K562 (cell line): ENCODE results near the gene PLEKHN1. TPM values are rescaled to one million over a fixed set of nuclear protein-coding genes. Genes with fewer than 3 reads are reported as not detected.

Experiments used
- ATAC-seq: fragments of 200-7000 bp; cut with Tn5 transposase; 3 replicates; pipeline ENCODE4 v1.9.1; 2020; ENCODE audit warnings: moderate library complexity
- BruUV-seq: library from RNA; stranded (reverse); fragments of 400-500 nt; replicated peaks from 2 replicates; lab custom pipeline; 2021; lab: Mats Ljungman, UMichigan
- CTCF ChIA-PET: fragments of 300-600 bp; formaldehyde crosslinking; extraction: SDS; loops from one replicate; lab custom pipeline; 2021; ENCODE audit warnings: low intra/inter-chr PET ratio; lab: Yijun Ruan, JAX
- POLR2A ChIA-PET: fragments of 300-600, 350-650 bp; sonication (Branson Sonifier 250); formaldehyde crosslinking; extraction: SDS; loops from one replicate; lab custom pipeline; 2021; ENCODE audit warnings: antibody characterized with exemption, inconsistent platforms; lab: Yijun Ruan, JAX
- DNase-seq, 4 experiments: peaks; one replicate each; pipeline versions ENCODE4 v3.0.0 to v3.0.0-alpha.2; 2011 to 2018; ENCODE audit warnings: low spot score in 3 of 4, mixed read lengths in 3 of 4; ENCODE audit errors: extremely low read depth in 1 of 4
- FAIRE-seq: peaks from 2 replicates; lab custom pipeline; 2011; peaks lifted over from hg19 to GRCh38; lab: Jason Lieb, UNC
- H2AFZ ChIP-seq: 2 replicates; pipeline ENCODE4 v1.6.0; 2011; ENCODE audit warnings: low read depth, low read length, control low read depth, inconsistent platforms
- H3K27ac ChIP-seq: fragments of 200-600 bp; 3 replicates; pipeline ENCODE4 v1.8.0; 2011; ENCODE audit warnings: low read depth, mild to moderate bottlenecking, control low read depth, inconsistent platforms, low read length, moderate library complexity, mixed read lengths; ENCODE audit errors: extremely low read depth
- H3K27me3 ChIP-seq, 2 experiments: fragments of 300-600 bp in 1 of 2; 2 replicates in 1 of 2; 3 replicates in 1 of 2; pipeline versions ENCODE4 v1.6.0 to v1.8.0; 2011; ENCODE audit warnings: inconsistent platforms in 2 of 2, low read length in 2 of 2, mild to moderate bottlenecking in 1 of 2, mixed read lengths in 1 of 2, moderate library complexity in 1 of 2; ENCODE audit not compliant: control insufficient read depth in 2 of 2, insufficient read depth in 2 of 2
- H3K36me3 ChIP-seq: fragments of 300-600 bp; 3 replicates; pipeline ENCODE4 v1.8.0; 2011; ENCODE audit warnings: mild to moderate bottlenecking, low read length, inconsistent platforms; ENCODE audit not compliant: control insufficient read depth, insufficient read depth
- H3K4me1 ChIP-seq, 2 experiments: fragments of 200-600 bp in 1 of 2; replicated peaks in 1 of 2; 2 replicates in 1 of 2; 3 replicates in 1 of 2; pipeline versions ENCODE4 v1.5.1 to v1.8.0; 2011; ENCODE audit warnings: inconsistent platforms in 2 of 2, low read length in 2 of 2, mild to moderate bottlenecking in 1 of 2, mixed read lengths in 1 of 2, moderate library complexity in 1 of 2; ENCODE audit not compliant: control insufficient read depth in 2 of 2, insufficient read depth in 2 of 2
- H3K4me2 ChIP-seq: 2 replicates; pipeline ENCODE4 v1.6.1; 2011; ENCODE audit warnings: low read length, control low read depth, inconsistent platforms, mixed read lengths; ENCODE audit not compliant: insufficient read depth
- H3K4me3 ChIP-seq: fragments of 200-600 bp; sonication (generic), shearing (Covaris generic); 2 replicates; pipeline ENCODE4 v1.5.1; 2016; ENCODE audit warnings: control low read depth, inconsistent platforms
- H3K79me2 ChIP-seq: fragments of 200-600 bp; 3 replicates; pipeline ENCODE4 v1.8.0; 2011; ENCODE audit warnings: low read length, inconsistent platforms; ENCODE audit not compliant: control insufficient read depth, insufficient read depth
- H3K9ac ChIP-seq, 2 experiments: 2 replicates each; pipeline versions ENCODE4 v1.6.0 to v1.6.1; 2011; ENCODE audit warnings: low read depth in 2 of 2, low read length in 2 of 2, control low read depth in 1 of 2, inconsistent platforms in 1 of 2, mild to moderate bottlenecking in 1 of 2, mixed read lengths in 1 of 2; ENCODE audit not compliant: insufficient read depth in 1 of 2
- H3K9me1 ChIP-seq: one replicate; pipeline ENCODE4 v1.6.0; 2011; ENCODE audit warnings: inconsistent platforms, mild to moderate bottlenecking, low read length, moderate library complexity; ENCODE audit not compliant: control insufficient read depth, insufficient read depth
- H3K9me3 ChIP-seq: replicated peaks from 2 replicates; pipeline ENCODE4 v1.5.1; 2011; ENCODE audit warnings: low read depth, low read length, inconsistent platforms; ENCODE audit not compliant: control insufficient read depth, insufficient read depth
- H4K20me1 ChIP-seq: replicated peaks from 2 replicates; pipeline ENCODE4 v1.6.1; 2011; ENCODE audit warnings: low read length, inconsistent platforms, mixed read lengths; ENCODE audit not compliant: control insufficient read depth, insufficient read depth
- CREM ChIP-seq: IDR thresholded peaks from 2 replicates; pipeline ENCODE4 v1.6.1; 2014; ENCODE audit warnings: antibody characterized with exemption, low read depth
- CTBP1 ChIP-seq: fragments of 450-650 bp; IDR thresholded peaks from 2 replicates; pipeline ENCODE4 v1.6.1; 2016; ENCODE audit warnings: borderline replicate concordance
- HSF4 ChIP-seq: fragments of 250-450 bp; sonication (Bioruptor Pico); IDR thresholded peaks from 2 replicates; pipeline ENCODE4 v2.1.2; 2022; ENCODE audit warnings: mild to moderate bottlenecking, moderate library complexity, borderline replicate concordance
- KAT2B ChIP-seq: IDR thresholded peaks from one replicate; pipeline ENCODE4 v1.6.1; 2012; ENCODE audit warnings: low read depth, mild to moderate bottlenecking, control low read depth, inconsistent platforms, low read length, moderate library complexity
- MTA3 ChIP-seq: fragments of 450-650 bp; formaldehyde crosslinking; IDR thresholded peaks from 2 replicates; pipeline ENCODE4 v1.6.1; 2017; ENCODE audit warnings: mild to moderate bottlenecking, borderline replicate concordance
- NCOA1 ChIP-seq: fragments of 450-650 bp; IDR thresholded peaks from 2 replicates; pipeline ENCODE4 v1.6.1; 2016; ENCODE audit warnings: low read depth
- POLR2B ChIP-seq: fragments of 450-650 bp; IDR thresholded peaks from 2 replicates; pipeline ENCODE4 v1.6.1; 2018; ENCODE audit warnings: low read depth; ENCODE audit not compliant: partially characterized antibody
- SETDB1 ChIP-seq: IDR thresholded peaks from one replicate; pipeline ENCODE4 v1.6.1; 2012; ENCODE audit warnings: low read length, control low read depth, inconsistent platforms
- TEAD1 ChIP-seq, 2 experiments: fragments of 450-650 bp in 1 of 2; sonication (generic) in 1 of 2; formaldehyde crosslinking; IDR thresholded peaks; 2 replicates each; pipeline versions ENCODE4 v1.4.0 to v1.8.0; 2020 to 2022; ENCODE audit warnings: mild to moderate bottlenecking in 2 of 2, missing genetic modification reagents in 1 of 2
- ZBTB7A ChIP-seq: IDR thresholded peaks from 2 replicates; pipeline ENCODE4 v1.6.1; 2011; ENCODE audit warnings: low read depth, mild to moderate bottlenecking, low read length, moderate library complexity, borderline replicate concordance; ENCODE audit not compliant: control insufficient read depth
- ZNF133 ChIP-seq: fragments of 250-450 bp; sonication (Bioruptor Pico); IDR thresholded peaks from 2 replicates; pipeline ENCODE4 v1.4.0; 2020; ENCODE audit warnings: mild to moderate bottlenecking
- WGBS: fragments of 100-300 bp; shearing (Covaris generic); methylation state at CpG from one replicate; pipeline ENCODE4 v1.1.6; 2016; ENCODE audit warnings: low coverage, mixed read lengths; ENCODE audit not compliant: insufficient coverage; ENCODE audit errors: missing lambda C conversion rate; 5-methylcytosine and 5-hydroxymethylcytosine counted together
- in situ Hi-C: fragments of 300-500 bp; cut with MboI; formaldehyde crosslinking; loops from 4 replicates; pipeline ENCODE4 v1.15.0; 2018; ENCODE audit warnings: inconsistent platforms, mixed read lengths
- intact Hi-C: fragments of 100-400 bp; cut with micrococcal nuclease; formaldehyde crosslinking; loops from 2 replicates; pipeline ENCODE4 v1.14.2; 2022
- polyA plus RNA-seq, 8 experiments: library from polyadenylated mRNA; depleted of rRNA in 4 of 8; stranded (reverse) in 5 of 8; unstranded in 3 of 8; fragments of >200 nt; fragmentation: Nextera tagmentation in 2 of 8; fragmentation: Illumina TruSeq in 1 of 8; extraction: Ambion mirVana in 2 of 8; extraction: Trizol in 1 of 8; gene quantifications; 2 replicates each; pipeline versions ENCODE4 v1.2.1 to v1.2.3, GENCODE V29; 2011 to 2014; ENCODE audit warnings: inconsistent platforms in 1 of 8, missing spikeins in 1 of 8
- total RNA-seq, 7 experiments: library from RNA; depleted of rRNA in 6 of 7; stranded (reverse); fragments of >200 nt in 6 of 7; fragmentation: Illumina TruSeq in 2 of 7; extraction: Trizol in 2 of 7; gene quantifications; 2 replicates each; pipeline versions ENCODE4 v1.2.1 to v1.2.3, GENCODE V29; 2011 to 2021; ENCODE audit warnings: low replicate concordance in 1 of 7
- TF ChIP-seq, protein P1 (sequence below): fragments of 450-650 bp; IDR thresholded peaks from 2 replicates; pipeline ENCODE4 v1.7.0; 2016; ENCODE audit warnings: borderline replicate concordance
- TF ChIP-seq, protein P2 (sequence below): sonication (generic); formaldehyde crosslinking; IDR thresholded peaks from 2 replicates; pipeline ENCODE4 v1.8.1; 2022; ENCODE audit warnings: missing genetic modification reagents
- TF ChIP-seq, protein P3 (sequence below), 2 experiments: IDR thresholded peaks; 2 replicates each; pipeline ENCODE4 v1.6.1; 2012; ENCODE audit warnings: improper control_type of control experiment in 2 of 2, low read depth in 2 of 2, low read length in 2 of 2, borderline replicate concordance in 1 of 2
- TF ChIP-seq, protein P4 (sequence below): fragments of 250-450 bp; sonication (Bioruptor Pico); IDR thresholded peaks from 2 replicates; pipeline ENCODE4 v1.5.0; 2021

PLEKHN1 gene
- total and polyA plus RNA-seq, 9 of the 15 experiments (the other 6 are each of a cell fraction or from before 2014, with no cell fraction given), result 0.07 to 1.5 (median 0.13) TPM; not detected in 2

DNA sequence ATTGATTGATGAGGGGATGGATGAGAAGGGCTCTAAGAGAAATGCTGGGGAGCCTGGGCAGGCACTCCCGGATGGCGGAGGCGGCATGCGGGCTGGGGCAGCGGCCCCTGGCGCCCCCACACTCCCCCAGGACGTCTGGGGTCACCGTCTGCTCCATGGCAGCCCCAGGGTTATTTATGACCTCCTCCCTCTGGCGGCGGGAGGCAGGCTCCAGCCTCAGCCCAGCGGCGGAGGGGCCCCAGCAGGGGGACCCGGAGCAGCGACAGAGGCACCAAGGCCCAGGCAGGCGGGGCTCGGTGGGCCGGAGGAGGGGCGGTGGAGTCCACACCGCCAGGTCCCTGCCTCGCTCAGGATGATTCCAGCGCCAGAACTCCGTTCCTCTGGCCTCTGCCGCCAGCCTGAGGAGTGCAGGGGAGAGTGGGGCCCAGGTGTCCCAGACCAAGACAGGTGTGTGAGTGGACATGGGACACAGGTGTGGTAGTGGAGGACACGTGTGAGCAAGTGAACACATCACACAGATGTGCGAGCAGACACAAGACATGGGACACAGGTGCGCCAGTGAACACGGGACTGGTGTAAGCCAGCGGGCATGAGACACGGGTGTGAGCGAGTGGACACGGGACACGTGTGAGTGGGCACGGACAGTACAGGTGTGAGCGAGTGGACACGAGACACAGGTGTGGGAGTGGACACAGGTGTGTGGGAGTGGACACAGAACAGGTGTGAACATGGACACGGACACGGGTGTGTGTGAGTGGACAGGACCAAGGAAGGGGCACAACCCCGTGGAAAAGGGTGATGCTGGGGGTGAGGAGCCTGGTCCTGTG, 45.1 kb upstream of the PLEKHN1 start:
- no peaks in the 10 kb centered on the region for H3K79me2 ChIP-seq
- no TSS peak for BruUV-seq
- peaks cover 21 to 99% of the 10 kb centered on the region in 2 experiments for H3K4me1 ChIP-seq
- DNase-seq (peak; percentile 91 to 94 (median 92)), FAIRE-seq (peak; percentile 94), ATAC-seq (peak; percentile 84)
- H3K27ac ChIP-seq, result no peak overlapping the region
- peaks cover 54% of the 10 kb centered on the region for H4K20me1 ChIP-seq
- H3K27me3 ChIP-seq, result peaks cover 37 to 77% of the 10 kb centered on the region in 2 experiments
- peak overlapping the region in 1 of 2 experiments; percentile 72; a peak in 2 of 4 replicates for H3K9ac ChIP-seq
- H3K4me3 ChIP-seq, result no peak overlapping the region
- no peak overlapping the region for H2AFZ ChIP-seq
- H3K9me3 ChIP-seq, result no peaks in the 10 kb centered on the region
- WGBS, result 13% methylated on average over 38 of the region's 38 CpGs
- H3K4me2 ChIP-seq, result no peak overlapping the region
- in situ Hi-C loops (no loop called here), intact Hi-C loops (loop anchor here (5.0 kb wide), 1 partner anchor 141 kb away; no protein-coding TSS in a partner anchor)
- H3K36me3 ChIP-seq, result no peaks in the 10 kb centered on the region
- POLR2A ChIA-PET, result interaction anchor here (0.6 to 0.9 kb wide), 3 partner anchors 9 to 68 kb away, joined by 3 to 5 read pairs (median 4); no protein-coding TSS in a partner anchor
- CTCF ChIA-PET, result interaction anchor here (0.6 kb wide), 1 partner anchor 217 kb away, joined by 3 read pairs; no protein-coding TSS in a partner anchor
- no peaks in the 10 kb centered on the region for H3K9me1 ChIP-seq
- peak; percentile 99 for TF ChIP-seq ZBTB7A
- TF ChIP-seq, protein P1, sequence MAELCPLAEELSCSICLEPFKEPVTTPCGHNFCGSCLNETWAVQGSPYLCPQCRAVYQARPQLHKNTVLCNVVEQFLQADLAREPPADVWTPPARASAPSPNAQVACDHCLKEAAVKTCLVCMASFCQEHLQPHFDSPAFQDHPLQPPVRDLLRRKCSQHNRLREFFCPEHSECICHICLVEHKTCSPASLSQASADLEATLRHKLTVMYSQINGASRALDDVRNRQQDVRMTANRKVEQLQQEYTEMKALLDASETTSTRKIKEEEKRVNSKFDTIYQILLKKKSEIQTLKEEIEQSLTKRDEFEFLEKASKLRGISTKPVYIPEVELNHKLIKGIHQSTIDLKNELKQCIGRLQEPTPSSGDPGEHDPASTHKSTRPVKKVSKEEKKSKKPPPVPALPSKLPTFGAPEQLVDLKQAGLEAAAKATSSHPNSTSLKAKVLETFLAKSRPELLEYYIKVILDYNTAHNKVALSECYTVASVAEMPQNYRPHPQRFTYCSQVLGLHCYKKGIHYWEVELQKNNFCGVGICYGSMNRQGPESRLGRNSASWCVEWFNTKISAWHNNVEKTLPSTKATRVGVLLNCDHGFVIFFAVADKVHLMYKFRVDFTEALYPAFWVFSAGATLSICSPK, result no peak
- TF ChIP-seq CTBP1, result peak; percentile 87
- TF ChIP-seq SETDB1, result no peak
- TF ChIP-seq, protein P2, sequence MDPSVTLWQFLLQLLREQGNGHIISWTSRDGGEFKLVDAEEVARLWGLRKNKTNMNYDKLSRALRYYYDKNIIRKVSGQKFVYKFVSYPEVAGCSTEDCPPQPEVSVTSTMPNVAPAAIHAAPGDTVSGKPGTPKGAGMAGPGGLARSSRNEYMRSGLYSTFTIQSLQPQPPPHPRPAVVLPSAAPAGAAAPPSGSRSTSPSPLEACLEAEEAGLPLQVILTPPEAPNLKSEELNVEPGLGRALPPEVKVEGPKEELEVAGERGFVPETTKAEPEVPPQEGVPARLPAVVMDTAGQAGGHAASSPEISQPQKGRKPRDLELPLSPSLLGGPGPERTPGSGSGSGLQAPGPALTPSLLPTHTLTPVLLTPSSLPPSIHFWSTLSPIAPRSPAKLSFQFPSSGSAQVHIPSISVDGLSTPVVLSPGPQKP (CRISPR knock-in tag), result no peak
- TF ChIP-seq, protein P3, sequence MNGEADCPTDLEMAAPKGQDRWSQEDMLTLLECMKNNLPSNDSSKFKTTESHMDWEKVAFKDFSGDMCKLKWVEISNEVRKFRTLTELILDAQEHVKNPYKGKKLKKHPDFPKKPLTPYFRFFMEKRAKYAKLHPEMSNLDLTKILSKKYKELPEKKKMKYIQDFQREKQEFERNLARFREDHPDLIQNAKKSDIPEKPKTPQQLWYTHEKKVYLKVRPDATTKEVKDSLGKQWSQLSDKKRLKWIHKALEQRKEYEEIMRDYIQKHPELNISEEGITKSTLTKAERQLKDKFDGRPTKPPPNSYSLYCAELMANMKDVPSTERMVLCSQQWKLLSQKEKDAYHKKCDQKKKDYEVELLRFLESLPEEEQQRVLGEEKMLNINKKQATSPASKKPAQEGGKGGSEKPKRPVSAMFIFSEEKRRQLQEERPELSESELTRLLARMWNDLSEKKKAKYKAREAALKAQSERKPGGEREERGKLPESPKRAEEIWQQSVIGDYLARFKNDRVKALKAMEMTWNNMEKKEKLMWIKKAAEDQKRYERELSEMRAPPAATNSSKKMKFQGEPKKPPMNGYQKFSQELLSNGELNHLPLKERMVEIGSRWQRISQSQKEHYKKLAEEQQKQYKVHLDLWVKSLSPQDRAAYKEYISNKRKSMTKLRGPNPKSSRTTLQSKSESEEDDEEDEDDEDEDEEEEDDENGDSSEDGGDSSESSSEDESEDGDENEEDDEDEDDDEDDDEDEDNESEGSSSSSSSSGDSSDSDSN (IDR thresholded peaks at IDR 0.05; ENCODE audit: borderline replicate concordance in 1 of 2, low read depth in 2 of 2, low read length in 2 of 2), result peak; percentile 59 to 96; a peak in 2 of 4 replicates
- TF ChIP-seq KAT2B, result no peak
- TF ChIP-seq NCOA1, result 0 out of 2 replicates have a peak, but pooled peaks have one; percentile 37
- TF ChIP-seq HSF4 (CRISPR knock-in tag), result no peak
- no peak for TF ChIP-seq POLR2B
- TF ChIP-seq MTA3, result 0 out of 2 replicates have a peak, but pooled peaks have one; percentile 57
- peak; percentile 80 for TF ChIP-seq CREM
- no peak; a peak in 1 of 4 replicates for TF ChIP-seq TEAD1 (CRISPR knock-in tag; IDR thresholded peaks at IDR 0.05)
- TF ChIP-seq, protein P4, sequence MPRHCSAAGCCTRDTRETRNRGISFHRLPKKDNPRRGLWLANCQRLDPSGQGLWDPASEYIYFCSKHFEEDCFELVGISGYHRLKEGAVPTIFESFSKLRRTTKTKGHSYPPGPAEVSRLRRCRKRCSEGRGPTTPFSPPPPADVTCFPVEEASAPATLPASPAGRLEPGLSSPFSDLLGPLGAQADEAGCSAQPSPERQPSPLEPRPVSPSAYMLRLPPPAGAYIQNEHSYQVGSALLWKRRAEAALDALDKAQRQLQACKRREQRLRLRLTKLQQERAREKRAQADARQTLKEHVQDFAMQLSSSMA (CRISPR knock-in tag), result no peak
- no peak for TF ChIP-seq ZNF133 (CRISPR knock-in tag)
